WTC11 (cell line): Measurements from ENCODE around the gene BRD1.

ENCODE experiments used
- CBFB ChIP-seq: sonication (generic); formaldehyde crosslinking; IDR thresholded peaks from 2 replicates; pipeline ENCODE4 v1.8.1; 2022; ENCODE audit warnings: mild to moderate bottlenecking, low read depth, missing genetic modification reagents
- CREB1 ChIP-seq: sonication (generic); formaldehyde crosslinking; IDR thresholded peaks from 2 replicates; pipeline ENCODE4 v1.8.0; 2023; ENCODE audit warnings: mild to moderate bottlenecking, missing genetic modification reagents
- MAX ChIP-seq: sonication (generic); formaldehyde crosslinking; IDR thresholded peaks from 2 replicates; pipeline ENCODE4 v1.8.0; 2022; ENCODE audit warnings: mild to moderate bottlenecking, missing genetic modification reagents
- NR1H2 ChIP-seq: sonication (generic); formaldehyde crosslinking; IDR thresholded peaks from 2 replicates; pipeline ENCODE4 v1.9.0; 2021; ENCODE audit warnings: mild to moderate bottlenecking, moderate library complexity, missing genetic modification reagents
- RELA ChIP-seq: sonication (generic); formaldehyde crosslinking; IDR thresholded peaks from 2 replicates; pipeline ENCODE4 v1.8.1; 2022; ENCODE audit warnings: missing genetic modification reagents, mild to moderate bottlenecking, borderline replicate concordance
- SP1 ChIP-seq: sonication (generic); formaldehyde crosslinking; conservative IDR thresholded peaks from 2 replicates; pipeline ENCODE4 v1.8.1; 2022; ENCODE audit warnings: missing genetic modification reagents
- ZNF121 ChIP-seq: sonication (generic); formaldehyde crosslinking; IDR thresholded peaks from 2 replicates; pipeline ENCODE4 v1.8.0; 2023; ENCODE audit warnings: missing genetic modification reagents
- ZNF317 ChIP-seq: sonication (generic); formaldehyde crosslinking; IDR thresholded peaks from 2 replicates; pipeline ENCODE4 v1.8.1; 2023; ENCODE audit warnings: low read depth, mild to moderate bottlenecking, moderate library complexity, missing genetic modification reagents, borderline replicate concordance
- TF ChIP-seq, protein P1 (sequence below): sonication (generic); formaldehyde crosslinking; IDR thresholded peaks from 2 replicates; pipeline ENCODE4 v1.8.1; 2023; ENCODE audit warnings: mild to moderate bottlenecking, missing genetic modification reagents, moderate library complexity
- TF ChIP-seq, protein P2 (sequence below): fragments of 200-600 bp; IDR thresholded peaks from 2 replicates; pipeline ENCODE4 v1.8.0; 2022; ENCODE audit warnings: antibody characterized with exemption
- TF ChIP-seq, protein P3 (sequence below): sonication (generic); formaldehyde crosslinking; IDR thresholded peaks from 2 replicates; pipeline ENCODE4 v1.8.1; 2022; ENCODE audit warnings: low read depth, missing genetic modification reagents, borderline replicate concordance
- TF ChIP-seq, protein P4 (sequence below): sonication (generic); formaldehyde crosslinking; IDR thresholded peaks from 2 replicates; pipeline ENCODE4 v1.8.0; 2022; ENCODE audit warnings: mild to moderate bottlenecking, missing genetic modification reagents
- TF ChIP-seq, protein P5 (sequence below): sonication (generic); formaldehyde crosslinking; IDR thresholded peaks from 2 replicates; pipeline ENCODE4 v1.8.0; 2023; ENCODE audit warnings: mild to moderate bottlenecking, missing genetic modification reagents

DNA sequence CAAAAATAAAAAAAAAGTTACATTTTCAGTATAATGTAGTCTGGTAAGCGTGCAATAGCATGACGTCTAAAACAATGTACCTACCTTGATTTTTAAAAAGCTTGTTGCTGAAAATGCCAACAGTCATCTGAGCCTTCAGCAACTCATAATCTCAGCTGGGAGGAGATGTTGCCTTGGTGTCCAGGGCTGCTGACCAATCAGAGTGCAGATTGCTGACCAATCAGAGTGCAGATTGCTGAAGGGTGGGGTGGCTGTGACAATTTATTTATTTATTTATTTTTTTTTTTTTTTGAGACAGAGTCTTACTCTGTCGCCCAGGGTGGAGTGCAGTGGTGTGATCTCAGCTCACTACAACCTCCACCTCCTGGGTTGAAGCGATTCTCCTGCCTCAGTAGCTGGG is 43.8 kb upstream of the BRD1 start:
- TF ChIP-seq CBFB (CRISPR knock-in tag): no peak
- TF ChIP-seq, protein P1, sequence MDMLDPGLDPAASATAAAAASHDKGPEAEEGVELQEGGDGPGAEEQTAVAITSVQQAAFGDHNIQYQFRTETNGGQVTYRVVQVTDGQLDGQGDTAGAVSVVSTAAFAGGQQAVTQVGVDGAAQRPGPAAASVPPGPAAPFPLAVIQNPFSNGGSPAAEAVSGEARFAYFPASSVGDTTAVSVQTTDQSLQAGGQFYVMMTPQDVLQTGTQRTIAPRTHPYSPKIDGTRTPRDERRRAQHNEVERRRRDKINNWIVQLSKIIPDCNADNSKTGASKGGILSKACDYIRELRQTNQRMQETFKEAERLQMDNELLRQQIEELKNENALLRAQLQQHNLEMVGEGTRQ (CRISPR knock-in tag): no peak
- TF ChIP-seq NR1H2: no peak
- TF ChIP-seq, protein P2, sequence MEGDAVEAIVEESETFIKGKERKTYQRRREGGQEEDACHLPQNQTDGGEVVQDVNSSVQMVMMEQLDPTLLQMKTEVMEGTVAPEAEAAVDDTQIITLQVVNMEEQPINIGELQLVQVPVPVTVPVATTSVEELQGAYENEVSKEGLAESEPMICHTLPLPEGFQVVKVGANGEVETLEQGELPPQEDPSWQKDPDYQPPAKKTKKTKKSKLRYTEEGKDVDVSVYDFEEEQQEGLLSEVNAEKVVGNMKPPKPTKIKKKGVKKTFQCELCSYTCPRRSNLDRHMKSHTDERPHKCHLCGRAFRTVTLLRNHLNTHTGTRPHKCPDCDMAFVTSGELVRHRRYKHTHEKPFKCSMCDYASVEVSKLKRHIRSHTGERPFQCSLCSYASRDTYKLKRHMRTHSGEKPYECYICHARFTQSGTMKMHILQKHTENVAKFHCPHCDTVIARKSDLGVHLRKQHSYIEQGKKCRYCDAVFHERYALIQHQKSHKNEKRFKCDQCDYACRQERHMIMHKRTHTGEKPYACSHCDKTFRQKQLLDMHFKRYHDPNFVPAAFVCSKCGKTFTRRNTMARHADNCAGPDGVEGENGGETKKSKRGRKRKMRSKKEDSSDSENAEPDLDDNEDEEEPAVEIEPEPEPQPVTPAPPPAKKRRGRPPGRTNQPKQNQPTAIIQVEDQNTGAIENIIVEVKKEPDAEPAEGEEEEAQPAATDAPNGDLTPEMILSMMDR: no peak
- TF ChIP-seq CREB1: no peak
- TF ChIP-seq RELA: no peak
- TF ChIP-seq, protein P3, sequence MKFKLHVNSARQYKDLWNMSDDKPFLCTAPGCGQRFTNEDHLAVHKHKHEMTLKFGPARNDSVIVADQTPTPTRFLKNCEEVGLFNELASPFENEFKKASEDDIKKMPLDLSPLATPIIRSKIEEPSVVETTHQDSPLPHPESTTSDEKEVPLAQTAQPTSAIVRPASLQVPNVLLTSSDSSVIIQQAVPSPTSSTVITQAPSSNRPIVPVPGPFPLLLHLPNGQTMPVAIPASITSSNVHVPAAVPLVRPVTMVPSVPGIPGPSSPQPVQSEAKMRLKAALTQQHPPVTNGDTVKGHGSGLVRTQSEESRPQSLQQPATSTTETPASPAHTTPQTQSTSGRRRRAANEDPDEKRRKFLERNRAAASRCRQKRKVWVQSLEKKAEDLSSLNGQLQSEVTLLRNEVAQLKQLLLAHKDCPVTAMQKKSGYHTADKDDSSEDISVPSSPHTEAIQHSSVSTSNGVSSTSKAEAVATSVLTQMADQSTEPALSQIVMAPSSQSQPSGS: no peak
- no peak for TF ChIP-seq ZNF121 (CRISPR knock-in tag)
- TF ChIP-seq, protein P4, sequence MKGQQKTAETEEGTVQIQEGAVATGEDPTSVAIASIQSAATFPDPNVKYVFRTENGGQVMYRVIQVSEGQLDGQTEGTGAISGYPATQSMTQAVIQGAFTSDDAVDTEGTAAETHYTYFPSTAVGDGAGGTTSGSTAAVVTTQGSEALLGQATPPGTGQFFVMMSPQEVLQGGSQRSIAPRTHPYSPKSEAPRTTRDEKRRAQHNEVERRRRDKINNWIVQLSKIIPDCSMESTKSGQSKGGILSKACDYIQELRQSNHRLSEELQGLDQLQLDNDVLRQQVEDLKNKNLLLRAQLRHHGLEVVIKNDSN (CRISPR knock-in tag): no peak
- no peak for TF ChIP-seq SP1
- TF ChIP-seq MAX (CRISPR knock-in tag): no peak
- TF ChIP-seq ZNF317: no peak
- TF ChIP-seq, protein P5, sequence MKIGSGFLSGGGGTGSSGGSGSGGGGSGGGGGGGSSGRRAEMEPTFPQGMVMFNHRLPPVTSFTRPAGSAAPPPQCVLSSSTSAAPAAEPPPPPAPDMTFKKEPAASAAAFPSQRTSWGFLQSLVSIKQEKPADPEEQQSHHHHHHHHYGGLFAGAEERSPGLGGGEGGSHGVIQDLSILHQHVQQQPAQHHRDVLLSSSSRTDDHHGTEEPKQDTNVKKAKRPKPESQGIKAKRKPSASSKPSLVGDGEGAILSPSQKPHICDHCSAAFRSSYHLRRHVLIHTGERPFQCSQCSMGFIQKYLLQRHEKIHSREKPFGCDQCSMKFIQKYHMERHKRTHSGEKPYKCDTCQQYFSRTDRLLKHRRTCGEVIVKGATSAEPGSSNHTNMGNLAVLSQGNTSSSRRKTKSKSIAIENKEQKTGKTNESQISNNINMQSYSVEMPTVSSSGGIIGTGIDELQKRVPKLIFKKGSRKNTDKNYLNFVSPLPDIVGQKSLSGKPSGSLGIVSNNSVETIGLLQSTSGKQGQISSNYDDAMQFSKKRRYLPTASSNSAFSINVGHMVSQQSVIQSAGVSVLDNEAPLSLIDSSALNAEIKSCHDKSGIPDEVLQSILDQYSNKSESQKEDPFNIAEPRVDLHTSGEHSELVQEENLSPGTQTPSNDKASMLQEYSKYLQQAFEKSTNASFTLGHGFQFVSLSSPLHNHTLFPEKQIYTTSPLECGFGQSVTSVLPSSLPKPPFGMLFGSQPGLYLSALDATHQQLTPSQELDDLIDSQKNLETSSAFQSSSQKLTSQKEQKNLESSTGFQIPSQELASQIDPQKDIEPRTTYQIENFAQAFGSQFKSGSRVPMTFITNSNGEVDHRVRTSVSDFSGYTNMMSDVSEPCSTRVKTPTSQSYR (CRISPR knock-in tag): no peak
